Stimulated activated naive B cell treated with anti-CD40 and anti-IgM and Interleukin-4, amounts not matched to agents 10 μg/mL and 1 μg/mL and 100 μg/mL, for 72 hours (primary cell): ENCODE results near the gene MTFP1.
"Not testable (repeated sequence)": the region's sequence is repeated elsewhere in the genome, so short reads cannot be mapped to it uniquely, and the experiment has no call there.

ENCODE experiments used
- ATAC-seq, 2 donors: fragments of 150-1000 bp; cut with Tn5 transposase; replicated peaks; 2 replicates each; pipeline ENCODE4 v1.10.0; 2021; ENCODE audit warnings: moderate library complexity in 1 of 2
- DNase-seq: peaks from one replicate; pipeline ENCODE4 v3.0.0; 2021
- H3K27ac Mint-ChIP-seq: one replicate; pipeline ENCODE4 v1.8.0; 2022; ENCODE audit warnings: mild to moderate bottlenecking, mixed read lengths
- H3K27me3 Mint-ChIP-seq, 2 donors: one replicate each; pipeline ENCODE4 v1.8.0; 2022; ENCODE audit warnings: mixed read lengths in 2 of 2
- H3K36me3 Mint-ChIP-seq, 2 donors: one replicate each; pipeline ENCODE4 v1.8.0; 2022; ENCODE audit warnings: mixed read lengths in 2 of 2, mild to moderate bottlenecking in 1 of 2
- H3K4me1 Mint-ChIP-seq, 2 donors: one replicate each; pipeline ENCODE4 v1.8.0; 2022; ENCODE audit warnings: mixed read lengths in 2 of 2, mild to moderate bottlenecking in 1 of 2
- H3K4me3 Mint-ChIP-seq, 2 donors: one replicate each; pipeline ENCODE4 v1.8.0; 2022; ENCODE audit warnings: mild to moderate bottlenecking in 2 of 2, mixed read lengths in 2 of 2, moderate library complexity in 1 of 2
- H3K9me3 Mint-ChIP-seq, 2 donors: one replicate each; pipeline ENCODE4 v1.8.0; 2022; ENCODE audit warnings: mixed read lengths in 2 of 2, mild to moderate bottlenecking in 1 of 2

Gene MTFP1

GRCh38 chr22:30439836-30440235 lies 14.3 kb downstream of the MTFP1 start:
- H3K4me3 Mint-ChIP-seq: no peak overlapping the region
- peaks cover 10 to 14% of the 10 kb centered on the region in 2 donors for H3K36me3 Mint-ChIP-seq
- H3K4me1 Mint-ChIP-seq: peaks cover 17 to 40% of the 10 kb centered on the region in 2 donors
- peaks cover 7 to 10% of the 10 kb centered on the region in 2 donors for H3K9me3 Mint-ChIP-seq
- no peak overlapping the region for H3K27ac Mint-ChIP-seq
- DNase-seq (no peak), ATAC-seq (no peak)
- peaks cover 29 to 35% of the 10 kb centered on the region in 2 donors for H3K27me3 Mint-ChIP-seq

- Mint-ChIP-seq H3K4me1 (peaks cover 11 to 34% of the 10 kb centered on the region in 2 donors), H3K36me3 (peaks cover 1 to 2% of the 10 kb centered on the region in 2 donors), H3K9me3 (no peaks in the 10 kb centered on the region), H3K27ac (peak overlapping the region; percentile 31), H3K4me3 (no peak overlapping the region), H3K27me3 (peaks cover 36 to 48% of the 10 kb centered on the region in 2 donors)
- no peak for DNase-seq
- no peak for ATAC-seq
These were observed 15.5 kb downstream of the MTFP1 start for GRCh38 chr22:30441088-30441487.

GRCh38 chr22:30444632-30445437 lies 19.3 kb downstream of the MTFP1 start:
- peak; percentile 37 for DNase-seq
- Mint-ChIP-seq H3K4me1 (peaks cover 11 to 33% of the 10 kb centered on the region in 2 donors), H3K9me3 (no peaks in the 10 kb centered on the region), H3K36me3 (peaks cover 0 to 2% of the 10 kb centered on the region in 2 donors), H3K4me3 (peak overlapping the region in 1 of 2 donors; percentile 13), H3K27me3 (peaks cover 44 to 64% of the 10 kb centered on the region in 2 donors), H3K27ac (peak overlapping the region; percentile 91)
- ATAC-seq: peak; percentile 53 to 62

- Mint-ChIP-seq H3K27ac (no peak overlapping the region), H3K9me3 (no peaks in the 10 kb centered on the region), H3K4me1 (peaks cover 9 to 27% of the 10 kb centered on the region in 2 donors), H3K36me3 (peaks cover 0 to 2% of the 10 kb centered on the region in 2 donors), H3K27me3 (peaks cover 40 to 64% of the 10 kb centered on the region in 2 donors), H3K4me3 (no peak overlapping the region)
- DNase-seq (no peak), ATAC-seq (no peak)
These were observed 20.0 kb downstream of the MTFP1 start for GRCh38 chr22:30445438-30446145.

- H3K27me3 Mint-ChIP-seq: peaks cover 49 to 72% of the 10 kb centered on the region in 2 donors
- H3K9me3 Mint-ChIP-seq: no peaks in the 10 kb centered on the region
- peaks cover 0 to 2% of the 10 kb centered on the region in 2 donors for H3K36me3 Mint-ChIP-seq
- no peak overlapping the region for H3K4me3 Mint-ChIP-seq
- ATAC-seq (no peak), DNase-seq (no peak)
- no peak overlapping the region for H3K27ac Mint-ChIP-seq
- peaks cover 3 to 11% of the 10 kb centered on the region in 2 donors for H3K4me1 Mint-ChIP-seq
These were observed 22.1 kb downstream of the MTFP1 start for GRCh38 chr22:30447656-30448055.

GRCh38 chr22:30451488-30451887 lies 25.9 kb downstream of the MTFP1 start:
- not testable (repeated sequence) for H3K27ac Mint-ChIP-seq, H3K9me3 Mint-ChIP-seq, H3K4me1 Mint-ChIP-seq, H3K4me3 Mint-ChIP-seq, H3K36me3 Mint-ChIP-seq, DNase-seq, ATAC-seq
- H3K27me3 Mint-ChIP-seq: peaks cover 38 to 49% of the 10 kb centered on the region in 2 donors

- H3K4me1 Mint-ChIP-seq: no peaks in the 10 kb centered on the region
These were observed 27.3 kb downstream of the MTFP1 start for GRCh38 chr22:30452861-30453260.

GRCh38 chr22:30453731-30454510 lies 28.4 kb downstream of the MTFP1 start:
- H3K4me3 Mint-ChIP-seq: no peak overlapping the region
- H3K4me1 Mint-ChIP-seq: no peaks in the 10 kb centered on the region
- H3K9me3 Mint-ChIP-seq: no peaks in the 10 kb centered on the region
- peak; percentile 5 to 47 for ATAC-seq
- H3K27ac Mint-ChIP-seq: no peak overlapping the region
- peaks cover 42 to 46% of the 10 kb centered on the region in 2 donors for H3K27me3 Mint-ChIP-seq
- H3K36me3 Mint-ChIP-seq: no peaks in the 10 kb centered on the region
- DNase-seq: no peak

More at GRCh38 chr22:30452861-30453260, 27.3 kb downstream of the MTFP1 start:
- no peak overlapping the region for H3K27ac Mint-ChIP-seq
- peaks cover 40 to 49% of the 10 kb centered on the region in 2 donors for H3K27me3 Mint-ChIP-seq
- DNase-seq: no peak
- H3K4me3 Mint-ChIP-seq: no peak overlapping the region
- no peaks in the 10 kb centered on the region for H3K9me3 Mint-ChIP-seq
- ATAC-seq: no peak
- H3K36me3 Mint-ChIP-seq: no peaks in the 10 kb centered on the region

GRCh38 chr22:30455075-30455840 lies 29.7 kb downstream of the MTFP1 start:
- DNase-seq (no peak), ATAC-seq (no peak)
- peaks cover 41 to 52% of the 10 kb centered on the region in 2 donors for H3K27me3 Mint-ChIP-seq
- no peaks in the 10 kb centered on the region for H3K9me3 Mint-ChIP-seq
- H3K4me3 Mint-ChIP-seq: no peak overlapping the region
- H3K4me1 Mint-ChIP-seq: no peaks in the 10 kb centered on the region
- no peaks in the 10 kb centered on the region for H3K36me3 Mint-ChIP-seq
- H3K27ac Mint-ChIP-seq: no peak overlapping the region

GRCh38 chr22:30457981-30458380 lies 32.4 kb downstream of the MTFP1 start:
- Mint-ChIP-seq H3K27me3 (peaks cover 28 to 42% of the 10 kb centered on the region in 2 donors), H3K27ac (peak overlapping the region; percentile 20), H3K4me3 (no peak overlapping the region), H3K36me3 (no peaks in the 10 kb centered on the region), H3K4me1 (peaks cover 0 to 2% of the 10 kb centered on the region in 2 donors), H3K9me3 (no peaks in the 10 kb centered on the region)
- no peak for ATAC-seq
- no peak for DNase-seq

- Mint-ChIP-seq H3K27ac (no peak overlapping the region), H3K4me1 (peaks cover 0 to 2% of the 10 kb centered on the region in 2 donors), H3K36me3 (no peaks in the 10 kb centered on the region), H3K9me3 (no peaks in the 10 kb centered on the region), H3K27me3 (peaks cover 24 to 42% of the 10 kb centered on the region in 2 donors), H3K4me3 (no peak overlapping the region)
- peak; percentile 49 to 71 for ATAC-seq
- DNase-seq: no peak
These were observed 33.8 kb downstream of the MTFP1 start for GRCh38 chr22:30459181-30460052.

GRCh38 chr22:30460147-30460546 lies 34.6 kb downstream of the MTFP1 start:
- no peaks in the 10 kb centered on the region for H3K36me3 Mint-ChIP-seq

GRCh38 chr22:30460555-30460954 lies 35.0 kb downstream of the MTFP1 start:
- not testable (repeated sequence) for DNase-seq, H3K9me3 Mint-ChIP-seq, H3K4me3 Mint-ChIP-seq, H3K36me3 Mint-ChIP-seq, H3K4me1 Mint-ChIP-seq, H3K27ac Mint-ChIP-seq, ATAC-seq
- H3K27me3 Mint-ChIP-seq: peaks cover 35 to 51% of the 10 kb centered on the region in 2 donors

More at GRCh38 chr22:30460147-30460546, 34.6 kb downstream of the MTFP1 start:
- H3K4me1 Mint-ChIP-seq: peaks cover 0 to 2% of the 10 kb centered on the region in 2 donors
- peaks cover 31 to 47% of the 10 kb centered on the region in 2 donors for H3K27me3 Mint-ChIP-seq
- no peak overlapping the region for H3K27ac Mint-ChIP-seq
- peaks cover 4 to 5% of the 10 kb centered on the region in 2 donors for H3K9me3 Mint-ChIP-seq
- no peak overlapping the region for H3K4me3 Mint-ChIP-seq
- no peak for ATAC-seq
- no peak for DNase-seq
